Fibroblast of the conjunctiva (primary cell): ENCODE data around the gene PP2D1.
"Not testable (repeated sequence)": the region's sequence is repeated elsewhere in the genome, so short reads cannot be mapped to it uniquely, and the experiment has no call there.

Source experiments
- DNase-seq: peaks from one replicate; pipeline ENCODE4 v3.0.0-alpha.2; 2010; ENCODE audit warnings: low read depth

PP2D1 gene

DNA sequence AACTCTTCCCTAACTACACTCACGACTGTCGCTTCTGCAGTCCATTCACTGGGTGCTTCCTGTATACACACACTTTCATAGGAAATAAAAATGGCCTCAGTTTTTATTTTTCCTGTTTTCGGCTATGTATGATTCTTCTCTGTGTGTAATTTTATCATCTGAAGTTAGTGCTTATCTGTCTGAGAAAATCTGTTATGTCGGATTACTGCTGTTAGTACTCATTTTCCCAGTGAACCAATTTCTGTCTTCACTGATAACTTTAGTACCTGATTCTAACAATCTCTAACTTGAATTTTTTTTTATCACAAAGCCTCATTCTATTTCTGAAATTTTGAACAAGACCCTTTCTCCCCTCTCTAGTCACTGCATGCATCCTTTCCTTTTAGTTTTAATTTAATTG lies 44.3 kb downstream of the PP2D1 start:
- DNase-seq, result no peak

DNA sequence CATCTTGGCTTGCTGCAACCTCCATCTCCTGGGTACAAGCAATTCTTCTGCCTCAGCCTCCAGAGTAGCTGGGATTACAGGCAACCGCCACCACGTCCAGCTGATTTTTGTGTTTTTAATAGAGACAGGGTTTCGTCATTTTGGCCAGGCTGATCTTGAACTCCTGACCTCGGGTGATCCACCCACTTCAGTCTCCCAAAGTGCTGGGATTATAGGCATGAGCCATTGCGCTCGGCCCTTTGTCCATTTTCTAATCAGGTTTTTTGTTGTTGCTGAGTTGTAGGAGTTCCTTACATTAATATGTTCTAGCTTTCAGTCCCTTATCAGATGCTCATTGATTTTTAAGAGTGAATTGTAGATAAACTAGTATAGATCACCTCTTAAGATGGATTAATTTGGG lies 44.9 kb downstream of the PP2D1 start:
- DNase-seq, result no peak

DNA sequence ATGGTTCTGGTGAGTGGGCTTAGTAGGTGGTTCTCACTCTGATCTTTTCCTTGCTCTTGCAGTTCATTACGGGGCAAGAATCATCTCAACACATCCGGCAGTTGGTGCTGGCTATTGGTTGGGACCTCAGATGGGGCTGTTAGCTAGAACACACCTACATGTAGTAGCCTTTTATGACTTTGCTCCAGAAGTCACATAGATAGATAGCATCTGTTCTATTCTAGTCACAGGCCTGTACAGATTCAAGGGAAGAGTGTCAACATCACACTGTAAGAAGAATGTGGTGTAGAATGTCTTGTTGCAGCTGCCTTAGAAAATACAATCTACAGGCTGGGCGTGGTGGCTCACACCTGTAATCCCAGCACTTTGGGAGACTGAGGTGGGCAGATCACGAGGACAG lies 50.1 kb downstream of the PP2D1 start:
- no peak for DNase-seq

DNA sequence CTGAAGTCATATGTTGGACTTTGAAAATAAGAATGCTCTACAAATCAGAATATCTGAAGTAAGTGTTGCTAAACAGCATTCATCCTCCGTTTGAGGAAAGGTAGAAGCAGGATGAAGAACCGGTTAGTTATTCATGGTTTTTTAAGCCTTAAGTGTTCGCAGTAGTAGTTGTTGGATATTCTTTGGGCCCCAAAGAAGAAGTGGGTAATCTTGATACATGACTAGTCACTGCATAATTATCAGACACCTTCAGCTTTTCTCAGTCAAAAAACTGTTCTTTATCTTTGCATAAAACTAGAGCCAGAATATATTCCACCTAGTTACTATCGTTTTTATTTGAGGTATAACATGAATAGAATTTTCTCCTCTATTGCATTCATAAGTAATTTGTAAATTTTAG lies 51.4 kb downstream of the PP2D1 start:
- no peak for DNase-seq

DNA sequence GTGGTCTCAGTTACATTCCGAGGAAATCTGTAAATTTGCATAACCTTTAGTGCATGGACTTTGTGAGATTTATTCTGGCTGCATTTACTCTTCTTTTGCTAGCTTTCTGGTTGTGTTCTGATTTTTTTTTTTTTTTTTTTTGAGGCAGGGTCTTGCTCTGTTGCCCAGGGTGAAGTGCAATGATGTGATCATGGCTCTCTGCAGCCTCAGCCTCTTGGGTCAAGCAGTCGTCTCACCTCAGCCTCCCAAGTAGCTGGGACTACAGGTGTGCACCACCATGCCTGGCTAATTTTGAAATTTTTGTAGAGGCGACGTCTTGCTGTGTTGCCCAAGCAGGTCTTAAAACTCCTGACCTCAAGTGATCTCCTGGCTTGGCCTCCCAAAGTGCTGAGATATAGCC lies 52.6 kb downstream of the PP2D1 start:
- no peak for DNase-seq

DNA sequence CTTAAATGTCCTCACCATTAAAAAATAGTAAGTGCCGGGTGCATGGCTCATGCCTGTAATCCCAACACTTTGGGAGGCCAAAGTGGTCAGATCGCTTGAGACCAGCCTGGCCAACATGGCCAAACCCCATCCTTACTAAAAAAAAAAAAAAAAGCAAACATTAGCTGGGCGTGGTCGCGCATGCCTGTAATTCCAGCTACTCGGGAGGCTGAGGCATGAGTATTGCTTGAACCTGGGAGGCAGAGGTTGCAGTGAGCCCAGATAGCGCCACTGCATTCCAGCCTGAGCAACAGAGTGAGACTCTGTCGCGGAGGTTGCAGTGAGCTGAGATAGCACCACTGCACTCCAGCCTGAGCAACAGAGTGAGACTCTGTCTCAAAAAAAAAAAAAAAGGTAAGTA lies 54.7 kb downstream of the PP2D1 start:
- DNase-seq, result not testable (repeated sequence)

DNA sequence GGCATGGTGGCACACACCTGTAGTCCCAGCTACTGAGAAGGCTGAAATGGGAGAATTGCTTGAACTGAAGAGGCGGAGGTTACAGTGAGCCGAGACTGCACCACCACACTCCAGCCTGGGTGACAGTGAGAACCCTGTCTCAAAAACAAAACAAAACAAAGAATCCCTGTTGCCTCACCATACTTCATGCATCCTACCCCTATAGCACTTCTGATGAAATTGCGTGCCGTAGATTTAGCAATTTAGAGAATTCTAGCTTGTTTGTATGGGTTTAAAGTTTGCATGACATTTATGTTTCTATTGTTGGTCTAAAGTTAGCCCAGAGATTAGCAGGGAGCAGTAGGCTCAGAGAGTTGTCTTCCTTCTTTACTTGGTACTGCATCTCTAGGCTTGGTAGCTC lies 57.4 kb downstream of the PP2D1 start:
- no peak for DNase-seq

DNA sequence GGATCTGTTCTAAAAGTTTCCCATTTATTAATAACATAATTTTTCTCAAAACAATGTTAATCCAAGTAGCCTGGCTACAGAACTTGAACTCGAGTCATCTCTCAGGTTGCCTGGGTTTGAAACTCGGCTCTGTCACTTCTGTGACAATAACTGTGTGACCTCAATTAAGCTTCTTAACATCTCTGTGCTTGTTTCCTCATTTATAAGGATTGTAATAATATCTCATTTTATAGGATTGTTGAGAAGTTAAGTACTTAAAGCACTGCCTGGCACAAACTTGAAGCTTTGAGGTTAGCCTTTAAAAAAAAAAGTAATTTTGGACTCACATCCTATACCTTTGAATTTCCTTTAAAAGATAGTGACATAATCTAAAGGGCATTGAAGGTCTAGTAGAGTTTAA lies 61.7 kb downstream of the PP2D1 start:
- no peak for DNase-seq

DNA sequence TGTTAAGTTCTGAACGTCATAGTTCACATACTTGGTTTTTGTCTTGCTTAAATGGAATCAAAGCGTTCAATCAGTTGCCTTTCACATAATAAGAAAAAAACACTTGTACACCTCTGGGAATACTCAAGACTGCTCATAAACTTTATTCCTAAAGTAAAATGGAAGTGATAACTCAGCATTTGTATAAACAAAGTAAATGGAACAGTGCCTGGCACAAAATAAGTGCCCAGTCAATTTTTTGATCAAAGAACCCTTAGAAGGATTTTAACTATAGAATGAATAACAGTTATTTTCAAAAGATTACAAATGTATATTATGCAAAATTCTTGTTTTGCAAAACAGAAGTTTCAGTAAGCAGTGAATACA lies 63.9 kb downstream of the PP2D1 start:
- DNase-seq, result no peak

DNA sequence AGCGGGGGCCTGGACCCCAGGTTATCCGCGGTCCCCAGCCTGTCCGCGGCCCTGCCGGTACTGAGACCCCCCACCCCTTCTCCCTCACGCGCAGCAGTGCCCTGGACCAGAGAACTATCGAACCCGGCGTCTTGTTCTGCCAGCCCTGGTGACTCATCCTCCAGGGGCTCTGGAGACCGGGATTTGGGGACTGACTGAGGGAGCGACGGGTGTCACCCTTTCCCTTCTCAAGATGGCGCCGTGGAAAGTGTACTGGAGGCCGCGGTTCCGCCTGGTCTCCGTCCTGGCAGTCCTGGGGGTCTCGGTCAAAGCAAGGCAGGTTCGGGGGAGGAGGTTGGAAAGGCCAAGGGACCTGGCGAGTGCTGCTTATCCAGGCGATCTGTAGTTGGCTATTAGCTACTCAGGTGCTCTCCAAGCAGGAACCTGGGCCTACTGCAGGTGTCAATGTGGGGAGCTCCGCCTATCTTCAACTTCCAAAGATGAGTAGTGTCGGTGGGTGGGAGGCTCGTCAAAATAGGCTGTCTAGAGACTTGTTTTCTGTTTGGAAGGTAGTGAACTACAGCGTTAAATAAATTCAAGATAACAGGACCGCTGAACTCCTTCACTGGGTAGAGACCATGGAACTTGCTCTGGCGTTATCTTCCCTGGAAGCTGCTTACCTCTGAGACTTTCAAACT lies 64.4 kb downstream of the PP2D1 start:
- DNase-seq, result no peak

DNA sequence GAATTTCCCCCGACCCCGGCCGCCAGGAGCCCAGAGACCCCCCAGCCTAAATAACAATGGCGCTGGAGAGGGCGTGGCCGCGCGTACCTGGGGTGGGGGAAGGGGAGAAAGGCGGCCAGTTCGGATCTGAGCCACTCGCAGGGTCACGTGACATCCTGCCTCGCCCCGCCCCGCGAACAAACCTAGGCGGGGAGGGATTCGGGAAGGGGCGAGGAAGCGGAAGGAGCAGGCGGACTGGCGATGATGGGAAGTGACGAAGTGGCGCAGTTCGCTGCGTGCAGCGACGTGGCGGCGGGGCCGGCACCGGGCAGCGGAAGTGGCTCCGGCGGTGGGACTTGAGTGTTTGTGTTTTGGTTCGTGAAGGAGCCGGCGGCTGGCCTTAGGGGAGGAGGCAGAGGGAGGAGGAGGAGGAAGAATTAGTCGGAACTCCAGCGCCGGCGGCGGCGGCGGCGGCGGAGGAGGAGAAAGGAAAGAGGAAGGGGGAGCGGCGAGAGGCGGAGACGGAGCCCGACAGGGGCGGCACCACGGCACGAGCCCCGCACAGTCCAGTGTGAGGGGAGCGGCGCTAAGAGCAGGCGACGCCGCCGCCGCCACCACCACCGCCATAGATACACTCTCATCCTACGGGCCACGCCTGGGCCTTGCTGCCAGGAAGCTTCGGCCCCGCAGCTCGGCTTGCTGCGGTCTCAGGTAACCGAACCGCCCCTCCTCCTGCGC lies 65.1 kb downstream of the PP2D1 start, which contains the start of gene RAB5A:
TSS of gene RAB5A (plus strand) at position 266 of the 717 bp plus-strand sequence. CDS start 3,802 bp downstream, outside the sequence.
- DNase-seq, result peak; percentile 97

DNA sequence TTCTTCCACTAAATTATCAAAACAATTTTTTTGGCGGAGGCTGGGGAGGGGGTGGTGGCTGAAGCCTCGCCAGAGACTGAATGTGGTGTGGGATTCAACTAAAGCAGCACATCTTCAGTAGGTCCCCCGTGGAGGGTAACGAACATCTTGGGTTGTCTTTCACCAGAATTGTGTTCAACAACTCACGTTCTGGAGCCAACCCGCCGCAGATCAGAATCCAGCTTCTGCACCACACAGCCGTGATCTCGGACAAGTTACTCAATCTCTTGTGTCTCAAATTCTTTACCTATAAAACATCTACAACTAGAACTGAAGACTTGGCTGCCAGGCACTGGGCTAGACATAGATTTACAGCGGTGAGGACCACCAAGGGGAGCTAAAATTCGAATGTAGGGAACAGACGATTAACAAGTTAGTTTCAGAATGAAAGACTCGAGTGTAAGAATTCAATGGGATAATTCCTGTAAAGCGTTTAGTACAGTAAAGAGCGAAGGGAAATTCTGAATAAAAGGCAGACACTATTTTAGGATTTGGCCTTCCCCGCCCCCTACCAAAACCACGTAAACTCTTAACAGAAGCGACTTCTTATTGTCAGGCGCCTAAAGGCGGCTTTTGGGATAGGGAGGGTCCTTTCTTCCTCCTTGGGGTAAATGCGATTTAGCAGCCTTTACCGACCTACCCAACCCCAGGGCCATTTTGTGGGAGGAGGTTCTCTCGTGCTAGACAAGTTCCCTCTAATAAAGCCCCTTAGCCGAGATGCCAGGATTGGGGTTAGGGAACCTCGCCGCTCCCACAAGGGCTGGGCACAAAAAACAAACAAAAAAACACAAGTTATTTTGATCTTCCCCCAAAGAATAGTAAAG lies 65.9 kb downstream of the PP2D1 start:
- no peak for DNase-seq

DNA sequence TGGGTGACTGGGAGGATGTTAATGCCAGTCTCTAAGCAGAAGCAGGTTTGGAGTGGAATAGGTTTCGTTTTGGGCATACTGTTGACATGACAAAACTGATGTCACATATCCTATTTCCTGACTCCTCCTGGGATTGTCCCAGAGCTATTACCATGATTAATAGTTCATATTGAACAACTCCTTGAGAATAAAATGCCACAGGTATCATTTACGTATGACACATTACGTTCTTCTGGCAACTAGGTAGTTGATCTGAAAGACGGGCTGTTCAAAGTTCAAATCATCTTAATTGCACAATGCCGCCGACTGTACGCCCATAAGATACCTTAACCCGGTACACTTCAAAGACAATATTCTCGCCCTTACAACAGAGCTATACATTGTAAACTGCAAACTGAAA lies 66.5 kb downstream of the PP2D1 start:
- no peak for DNase-seq

DNA sequence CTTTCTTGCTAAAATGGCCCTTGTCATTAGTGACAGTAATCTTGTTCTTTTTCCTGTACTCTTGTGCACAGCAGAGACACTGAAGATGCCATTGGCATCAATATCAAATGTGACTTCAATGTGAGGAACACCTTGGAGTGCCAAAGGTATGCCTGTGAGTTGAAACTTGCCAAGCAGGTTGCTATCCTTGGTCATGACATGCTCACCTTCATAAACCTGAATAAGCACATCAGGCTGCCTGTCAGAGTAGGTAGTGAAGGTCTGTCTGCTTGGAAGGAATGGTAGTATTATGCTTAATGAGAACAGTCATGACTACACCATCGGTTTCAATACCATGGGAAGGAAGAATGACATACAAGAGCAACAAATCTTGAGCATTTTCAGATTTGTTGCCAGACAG lies 71.4 kb downstream of the PP2D1 start:
- DNase-seq, result no peak

DNA sequence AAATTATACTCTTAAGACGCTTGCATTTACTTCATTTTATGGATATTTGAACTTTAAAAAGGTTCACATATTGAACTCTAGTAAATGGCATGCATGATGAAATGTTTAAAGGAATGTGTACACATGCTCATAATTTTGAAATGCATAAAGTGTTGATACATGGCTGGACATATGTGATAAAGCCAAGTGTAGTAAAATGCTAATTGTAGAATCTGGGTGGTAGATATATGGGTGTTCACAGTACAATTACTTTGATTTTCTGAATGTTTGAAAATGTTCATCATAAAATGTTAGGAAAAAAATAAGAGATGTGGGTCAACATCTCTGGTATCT lies 73.8 kb downstream of the PP2D1 start:
- DNase-seq, result no peak

DNA sequence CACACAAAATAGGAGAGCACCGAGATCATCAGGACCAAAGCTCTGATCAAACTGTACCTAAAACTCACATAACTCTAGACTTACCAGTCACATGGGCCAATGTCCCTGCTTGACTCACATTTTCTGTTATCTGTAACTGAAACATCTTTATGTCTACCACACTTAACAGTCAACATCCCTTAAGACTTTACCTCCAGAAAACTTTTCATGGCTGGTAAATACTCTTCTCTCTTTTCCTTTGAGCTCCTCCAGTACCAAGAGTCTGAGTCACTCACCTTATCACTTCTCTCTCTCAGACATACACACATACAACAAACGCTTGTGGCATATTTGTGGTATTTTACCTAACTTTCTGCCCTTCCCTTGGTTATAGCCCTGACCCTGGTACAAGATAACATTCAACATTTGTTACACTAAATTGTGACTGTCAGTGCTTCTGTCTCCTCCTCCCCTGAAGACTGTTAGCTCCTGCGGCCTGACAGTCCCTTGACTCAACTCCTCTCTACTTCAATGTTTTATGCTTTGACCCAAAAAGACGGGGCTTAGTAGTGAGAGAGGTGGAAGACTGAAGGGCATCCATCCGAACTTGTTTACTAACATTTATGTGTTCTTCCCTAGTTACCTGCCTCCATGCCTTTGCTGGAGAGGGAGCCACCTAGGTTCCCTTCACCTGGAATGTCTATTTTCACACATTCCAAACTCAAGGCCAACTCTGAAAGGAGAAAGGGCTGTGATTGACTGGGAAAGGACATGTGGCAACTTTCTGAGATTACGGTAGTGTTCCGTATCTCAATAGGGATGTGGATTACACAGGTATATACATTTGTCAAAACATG lies 74.4 kb downstream of the PP2D1 start:
- no peak for DNase-seq
